G401.6 (cell line): ENCODE data around the gene PRELID3B.

Experiments
- FAIRE-seq: peaks from 2 replicates; lab custom pipeline; 2012; peaks lifted over from hg19 to GRCh38; lab: Jason Lieb, UNC

PRELID3B gene

GRCh38 chr20:59042151-59042795 lies at the start of gene PRELID3B:
PRELID3B (minus strand) TSS chr20:59042786; CDS start chr20:59042730, 56 bp downstream.
- no peak for FAIRE-seq

- peak; percentile 93 for FAIRE-seq
Measured at GRCh38 chr20:59087829-59088433, 45.3 kb upstream of the PRELID3B start.

- FAIRE-seq = no peak
Measured at GRCh38 chr20:59086923-59087322, 44.3 kb upstream of the PRELID3B start.

GRCh38 chr20:59084041-59084850 lies 41.7 kb upstream of the PRELID3B start:
- FAIRE-seq = no peak

GRCh38 chr20:59082981-59083380 lies 40.4 kb upstream of the PRELID3B start:
- no peak for FAIRE-seq

GRCh38 chr20:59082077-59082740 lies 39.6 kb upstream of the PRELID3B start:
- peak; percentile 82 for FAIRE-seq

- no peak for FAIRE-seq
Measured at GRCh38 chr20:59081036-59081435, 38.5 kb upstream of the PRELID3B start.

- no peak for FAIRE-seq
Measured at GRCh38 chr20:59078231-59078630, 35.6 kb upstream of the PRELID3B start.

GRCh38 chr20:59077705-59078104 lies 35.1 kb upstream of the PRELID3B start:
- no peak for FAIRE-seq

- FAIRE-seq = no peak
Measured at GRCh38 chr20:59075934-59076508, 33.4 kb upstream of the PRELID3B start.

- no peak for FAIRE-seq
Measured at GRCh38 chr20:59074456-59074855, 31.9 kb upstream of the PRELID3B start.

GRCh38 chr20:59073582-59073981 lies 31.0 kb upstream of the PRELID3B start:
- FAIRE-seq = no peak

GRCh38 chr20:59071216-59071615 lies 28.6 kb upstream of the PRELID3B start:
- FAIRE-seq = no peak

- FAIRE-seq = no peak
Measured at GRCh38 chr20:59069026-59069425, 26.4 kb upstream of the PRELID3B start.

GRCh38 chr20:59068534-59068933 lies 25.9 kb upstream of the PRELID3B start:
- FAIRE-seq = no peak

GRCh38 chr20:59064214-59064722 lies 21.7 kb upstream of the PRELID3B start:
- no peak for FAIRE-seq

GRCh38 chr20:59063358-59064213 lies 21.0 kb upstream of the PRELID3B start:
- no peak for FAIRE-seq

GRCh38 chr20:59062081-59062480 lies 19.5 kb upstream of the PRELID3B start:
- FAIRE-seq = no peak

- no peak for FAIRE-seq
Measured at GRCh38 chr20:59055302-59055701, 12.7 kb upstream of the PRELID3B start.

- no peak for FAIRE-seq
Measured at GRCh38 chr20:59051666-59052185, 9.1 kb upstream of the PRELID3B start.

GRCh38 chr20:59050437-59050836 lies 7.9 kb upstream of the PRELID3B start:
- no peak for FAIRE-seq
